GM04503 (cell line): ENCODE measurements around the gene B3GNT7.
A peak's percentile ranks its signal among the peaks of the same experiment; 100 is the strongest.
"Not testable (repeated sequence)": the region's sequence is repeated elsewhere in the genome, so short reads cannot be mapped to it uniquely, and the experiment has no call there.

Experiments
- DNase-seq: peaks from one replicate; pipeline ENCODE4 v3.0.0-alpha.2; 2012; ENCODE audit warnings: low read depth

B3GNT7 gene

GRCh38 chr2:231395188-231396057 is at the start of gene B3GNT7:
Gene B3GNT7 (plus strand): TSS chr2:231395710. CDS start chr2:231395804, 94 bp downstream.
- DNase-seq: no peak

DNA sequence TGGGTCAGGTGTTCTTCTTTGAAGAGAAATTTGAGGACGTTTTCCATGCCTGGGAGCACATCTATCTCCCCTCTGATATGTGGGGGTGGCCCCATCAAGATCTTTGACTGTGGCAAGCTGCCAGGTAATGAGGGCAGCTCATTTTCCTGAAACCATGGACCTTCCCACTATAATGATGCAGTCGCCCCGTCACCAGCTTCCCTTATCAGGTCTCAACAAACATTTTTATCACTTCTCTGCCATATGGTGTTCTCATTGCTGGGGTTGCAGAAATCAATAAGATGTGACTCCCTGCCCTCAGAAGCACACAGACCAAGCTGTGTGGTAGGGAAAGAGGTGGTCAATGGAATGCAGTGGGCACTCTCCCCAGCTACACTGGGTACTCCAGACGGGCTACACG is 48.4 kb upstream of the B3GNT7 start:
- DNase-seq: no peak

DNA sequence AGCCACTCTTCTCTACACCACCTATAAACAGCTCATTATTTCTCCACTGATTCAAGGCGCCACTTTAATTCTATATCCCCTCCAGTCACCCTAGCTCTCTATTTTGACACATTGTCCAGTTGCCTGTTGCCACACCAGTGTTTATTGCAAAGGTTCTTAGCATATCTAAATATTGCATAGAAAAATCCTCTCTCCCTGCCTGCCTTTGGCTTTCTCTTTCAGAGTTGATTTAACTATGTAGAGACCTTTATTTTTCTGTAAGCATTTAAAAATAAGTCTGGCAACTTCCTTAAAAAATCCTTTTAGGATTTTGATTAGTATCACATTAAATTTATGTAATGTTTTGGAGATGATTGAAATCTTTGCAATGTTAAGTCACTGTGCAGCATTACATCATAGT is 47.9 kb upstream of the B3GNT7 start:
- no peak for DNase-seq

DNA sequence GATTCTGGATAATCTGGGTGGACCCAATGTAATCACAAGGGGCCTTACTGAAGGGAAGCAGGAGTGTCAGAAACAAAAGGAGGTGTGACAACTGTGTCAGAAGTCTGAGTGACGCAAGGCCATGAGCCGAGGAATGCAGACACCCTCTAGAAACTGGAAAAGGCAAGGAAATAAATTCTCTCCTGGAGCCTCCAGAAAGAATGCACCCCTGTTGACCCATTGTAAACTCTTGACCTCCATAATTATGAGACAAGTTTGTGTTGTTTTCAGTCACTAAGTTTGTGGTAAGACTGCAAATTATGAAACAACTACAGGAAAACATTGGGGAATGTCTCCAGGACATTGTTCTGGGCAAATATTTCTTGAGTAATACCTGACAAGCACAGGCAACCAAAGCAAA is 47.3 kb upstream of the B3GNT7 start:
- DNase-seq: peak; percentile 66

GRCh38 chr2:231348704-231349373 is 46.7 kb upstream of the B3GNT7 start:
- no peak for DNase-seq

DNA sequence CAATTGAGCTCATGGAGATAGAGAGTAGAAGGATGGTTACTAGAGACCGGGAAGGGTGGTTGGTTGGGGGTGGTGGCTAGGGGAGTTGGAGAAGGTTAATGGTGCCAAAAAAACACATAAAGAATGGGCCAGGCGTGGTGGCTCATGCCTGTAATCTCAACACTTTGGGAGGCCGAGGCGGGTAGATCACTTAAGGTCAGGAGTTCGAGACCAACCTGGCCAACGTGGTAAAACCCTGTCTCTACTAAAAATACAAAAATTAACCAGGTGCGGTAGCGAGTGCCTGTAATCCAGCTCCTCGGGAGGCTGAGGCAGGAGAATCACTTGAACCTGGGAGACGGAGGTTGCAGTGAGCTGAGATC is 46.2 kb upstream of the B3GNT7 start:
- DNase-seq: not testable (repeated sequence)

DNA sequence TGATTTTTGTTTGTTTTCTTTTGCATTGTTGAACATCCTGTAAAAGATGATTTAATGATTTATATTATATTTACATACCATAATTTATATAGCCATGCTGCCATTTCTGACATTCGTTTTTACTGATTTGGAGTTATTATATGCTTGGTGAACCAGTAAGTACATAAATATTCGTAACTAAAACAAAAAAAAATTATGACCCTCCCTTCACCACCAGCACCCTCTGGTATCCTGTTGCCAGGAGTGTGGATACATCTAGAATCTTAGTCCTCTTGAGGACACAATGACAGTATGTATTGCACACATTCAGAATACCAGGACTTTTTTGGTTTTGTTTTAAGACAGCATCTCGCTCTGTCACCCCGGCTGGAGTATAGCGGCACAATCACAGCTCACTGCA is 43.9 kb upstream of the B3GNT7 start:
- no peak for DNase-seq

GRCh38 chr2:231353469-231353868 is 42.0 kb upstream of the B3GNT7 start:
- no peak for DNase-seq

DNA sequence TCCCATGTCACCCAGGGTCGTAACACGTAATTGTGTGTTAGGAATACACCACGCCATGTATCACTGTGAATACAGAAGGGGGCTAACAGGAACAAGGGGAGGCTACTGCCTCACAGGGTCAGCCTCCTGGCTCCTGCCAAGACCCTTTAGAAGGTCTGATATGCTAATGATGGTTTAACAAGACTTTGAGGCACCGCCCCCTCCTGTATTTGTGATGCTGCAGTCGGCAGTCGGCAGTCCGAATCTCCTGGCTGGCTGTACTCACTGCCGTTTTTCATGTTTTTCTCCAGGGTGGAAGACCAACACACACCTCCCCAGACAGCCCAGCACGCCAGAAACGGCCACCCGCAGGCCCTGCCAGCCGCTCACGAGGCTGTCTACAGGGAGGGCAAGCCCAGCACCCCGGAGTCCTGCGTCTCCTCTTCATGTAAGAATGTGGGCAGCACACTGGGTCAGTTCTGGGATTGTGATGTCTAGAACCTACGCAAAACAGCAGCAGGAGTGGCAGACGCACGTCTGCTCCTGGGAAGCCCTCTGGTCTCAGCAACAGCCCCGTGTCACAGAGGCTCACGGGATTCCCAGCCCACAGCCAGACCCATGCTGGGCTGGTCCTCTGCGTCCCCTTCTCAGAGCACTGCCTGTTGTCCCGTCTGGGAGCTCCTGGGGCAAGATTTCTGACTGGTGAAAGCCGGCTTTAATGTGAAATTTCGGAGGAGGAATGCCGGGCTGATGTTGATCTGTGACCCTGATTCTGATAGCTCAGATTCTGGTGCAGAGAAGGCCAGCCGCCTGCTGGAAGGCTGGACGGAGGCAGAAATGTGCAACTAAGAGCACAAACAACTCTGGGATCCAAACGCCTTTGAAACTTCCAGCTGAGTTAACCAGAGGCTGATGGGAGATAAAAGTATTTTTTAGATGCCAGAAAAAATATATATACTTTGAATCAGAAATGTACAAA is 39.7 kb upstream of the B3GNT7 start:
- no peak for DNase-seq

GRCh38 chr2:231356466-231356844 is 39.1 kb upstream of the B3GNT7 start:
- no peak for DNase-seq

- DNase-seq: no peak
Measured at GRCh38 chr2:231357048-231357447, 38.5 kb upstream of the B3GNT7 start.

DNA sequence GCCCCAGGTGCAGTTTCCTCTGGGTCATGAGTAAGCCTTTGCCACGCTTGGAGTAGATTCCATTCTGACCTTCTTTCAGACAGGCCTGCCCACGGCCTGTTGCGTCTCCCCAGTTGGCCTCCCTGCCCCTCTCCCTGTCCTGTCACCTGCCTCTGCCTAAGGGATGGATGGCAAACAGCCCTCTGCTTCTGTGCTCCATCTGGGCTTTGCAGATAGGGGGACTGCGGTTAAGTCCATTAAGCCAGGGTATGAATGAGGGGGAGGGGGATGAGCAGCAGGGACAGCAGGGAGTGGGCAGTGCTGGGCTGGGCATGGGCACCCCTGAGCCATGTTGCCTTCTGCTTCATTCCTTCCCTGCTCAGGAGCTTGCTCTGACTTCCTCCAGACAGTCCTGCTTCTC is 37.6 kb upstream of the B3GNT7 start:
- no peak for DNase-seq

DNA sequence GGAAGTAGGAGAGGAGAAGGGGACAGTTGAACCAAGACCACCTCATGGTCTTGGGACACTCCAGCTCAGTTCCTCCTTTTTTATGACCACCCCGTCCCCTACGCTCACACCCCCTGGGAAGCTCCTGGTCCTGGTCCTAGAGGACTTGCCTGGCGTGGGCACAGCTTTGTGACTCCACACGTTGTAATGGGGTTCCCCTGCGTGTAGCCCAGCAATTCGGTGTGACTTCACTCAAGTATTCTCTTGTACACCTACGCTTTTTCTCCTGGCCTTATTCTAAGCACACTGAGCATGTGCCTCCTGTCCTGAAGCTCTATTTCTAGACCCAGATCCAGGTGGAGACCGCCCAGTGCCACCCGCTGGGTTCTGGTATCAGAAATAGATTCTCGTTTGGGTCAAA is 36.1 kb upstream of the B3GNT7 start:
- no peak for DNase-seq

DNA sequence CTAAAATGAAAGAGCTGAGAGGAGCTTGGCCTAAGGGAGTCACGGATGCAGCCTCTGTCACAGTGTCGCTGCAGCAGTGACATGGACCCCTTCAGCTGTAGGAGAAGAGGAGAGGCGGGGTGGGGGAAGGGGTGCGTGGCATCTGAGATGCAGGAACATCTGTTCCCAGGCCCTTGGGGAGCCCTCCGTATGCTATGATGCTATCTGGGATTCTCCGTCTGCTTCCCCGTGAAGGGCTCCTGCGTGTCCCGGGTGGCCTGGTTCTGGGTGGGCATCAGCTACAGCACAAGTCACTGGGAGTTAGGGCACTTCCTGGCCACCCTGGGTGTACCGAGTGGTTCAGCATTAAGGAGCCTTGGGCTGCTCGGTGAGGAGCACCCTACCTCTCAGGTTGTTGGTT is 35.6 kb upstream of the B3GNT7 start:
- DNase-seq: no peak

GRCh38 chr2:231360401-231360800 is 35.1 kb upstream of the B3GNT7 start:
- DNase-seq: no peak

DNA sequence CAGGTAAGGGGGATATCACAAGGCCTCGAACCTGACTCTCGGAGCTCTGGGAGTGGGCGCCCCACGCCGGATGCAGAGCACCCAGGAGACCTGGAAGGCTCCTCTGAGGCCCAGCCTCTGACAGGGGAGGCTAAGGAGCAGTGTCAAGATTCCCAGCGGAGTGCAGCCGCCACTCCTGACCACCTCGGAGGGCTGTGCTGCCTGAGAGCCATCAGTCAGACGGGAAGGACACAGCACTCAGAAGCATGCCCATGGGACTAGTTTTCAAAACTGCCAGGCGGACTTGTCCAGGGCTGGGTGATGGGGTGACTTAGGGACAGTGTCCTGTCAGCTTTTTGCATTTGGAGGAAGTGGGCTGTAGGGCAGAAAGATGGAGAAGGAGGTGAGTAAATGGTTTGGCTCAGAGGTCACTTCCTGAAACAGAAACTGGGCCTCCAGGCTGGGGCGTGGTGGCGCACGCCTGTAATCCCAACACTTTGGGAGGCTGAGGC is 34.6 kb upstream of the B3GNT7 start:
- DNase-seq: no peak

GRCh38 chr2:231361701-231362554 is 33.6 kb upstream of the B3GNT7 start:
- no peak for DNase-seq

DNA sequence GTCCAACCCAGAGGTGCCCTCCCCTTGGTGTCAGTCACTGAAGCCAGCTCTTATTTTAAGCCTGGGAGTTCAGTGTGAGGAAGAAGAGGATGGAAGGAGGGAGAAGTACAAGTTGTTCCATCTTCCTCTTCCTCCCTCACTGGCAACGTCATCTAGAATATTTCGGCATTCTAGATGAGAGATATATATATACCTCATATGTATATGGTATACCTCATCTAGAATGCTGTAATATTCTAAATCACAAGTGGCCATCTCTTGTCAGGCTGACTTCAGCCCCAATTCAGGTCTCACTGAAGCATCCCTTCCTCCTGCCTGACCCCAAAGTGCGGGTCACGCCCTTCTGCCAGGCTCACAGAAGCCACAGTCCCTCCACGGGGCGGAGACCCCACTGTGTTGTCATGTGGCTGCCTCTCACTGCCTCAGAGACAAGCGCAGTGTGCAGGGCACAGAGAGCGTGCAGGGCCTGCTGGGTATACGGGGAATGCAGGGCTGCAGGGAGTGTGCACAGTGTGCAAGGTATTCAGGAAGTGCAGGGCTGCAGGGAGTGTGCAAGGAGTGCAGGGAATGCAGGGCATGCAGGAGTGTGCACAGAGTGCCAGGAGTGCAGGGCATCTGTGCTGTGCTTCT is 32.8 kb upstream of the B3GNT7 start:
- no peak for DNase-seq

DNA sequence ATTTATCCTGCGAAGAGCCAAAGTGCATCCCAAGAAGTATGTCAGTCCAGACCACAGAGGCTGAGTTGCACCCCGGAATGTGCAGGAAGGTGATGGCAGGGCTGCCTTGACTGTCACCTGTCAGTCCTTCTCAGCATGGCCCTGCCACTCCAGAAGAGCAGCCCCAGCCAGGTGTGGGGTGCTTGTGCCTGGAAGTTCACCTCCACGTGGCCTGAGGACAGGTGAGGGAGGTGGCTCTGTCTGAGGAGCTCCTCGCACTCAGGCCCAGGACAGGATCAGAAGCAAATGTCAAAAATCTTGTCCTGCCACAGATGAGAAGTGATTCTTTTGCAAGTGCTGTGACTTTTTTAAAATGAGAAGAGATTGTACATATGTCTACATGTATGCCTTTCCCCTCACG is 31.4 kb upstream of the B3GNT7 start:
- no peak for DNase-seq

DNA sequence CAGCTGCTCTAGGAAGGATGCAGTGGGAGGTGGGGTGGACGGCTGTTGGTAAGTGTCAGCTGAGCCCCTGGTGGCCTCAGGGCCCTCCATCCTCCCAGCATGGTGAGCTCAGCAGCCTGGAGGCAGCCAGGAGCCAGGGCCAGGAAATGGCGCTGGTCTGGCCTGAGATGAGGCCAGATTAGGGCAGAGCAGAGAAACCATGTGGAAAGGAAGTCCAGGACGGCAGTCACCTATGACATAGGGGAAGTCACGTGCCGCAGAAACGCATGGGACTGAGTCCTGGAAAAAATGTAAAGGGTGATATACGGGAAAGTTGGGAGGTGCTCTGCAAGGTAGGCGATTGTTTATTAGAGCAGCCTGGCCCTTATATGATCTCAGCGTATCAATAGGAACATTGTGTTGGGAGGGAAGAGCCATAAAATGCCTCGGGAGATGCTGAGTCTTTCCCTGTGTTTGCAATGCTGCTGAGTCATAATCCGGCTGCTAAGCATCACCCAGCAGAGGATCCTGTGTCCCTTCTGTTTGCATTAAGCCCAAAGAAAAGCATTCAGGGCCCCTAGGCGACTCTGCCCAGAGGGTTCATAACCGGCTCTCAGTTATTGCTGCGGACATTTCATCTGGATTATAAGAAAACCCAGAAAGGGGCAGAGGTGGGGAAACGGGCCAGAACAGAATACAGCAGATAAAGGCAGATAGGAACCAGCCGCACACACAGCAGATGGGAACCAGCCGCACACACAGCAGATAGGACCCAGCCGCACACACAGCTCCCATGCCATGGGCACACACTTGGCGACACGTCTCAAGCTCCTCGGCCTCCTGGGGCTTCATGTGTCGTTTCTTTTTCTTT is 30.3 kb upstream of the B3GNT7 start:
- DNase-seq: peak; percentile 49
